Neural crest cell (in vitro differentiated cells): ENCODE data around the gene FEZF1. TPM values are rescaled to one million over a fixed set of nuclear protein-coding genes. Genes with fewer than 3 reads are reported as not detected.

Source experiments
- DNase-seq: peaks from one replicate; pipeline ENCODE4 v3.0.0; 2021; ENCODE audit warnings: low read depth, mixed read lengths, low spot score
- H3K27ac Mint-ChIP-seq: one replicate; pipeline ENCODE4 v1.8.0; 2021; ENCODE audit warnings: mild to moderate bottlenecking, mixed read lengths; ENCODE audit not compliant: unreplicated experiment
- H3K27me3 Mint-ChIP-seq: 2 replicates; pipeline ENCODE4 v1.8.0; 2021; ENCODE audit warnings: low read depth, mild to moderate bottlenecking, mixed read lengths
- H3K36me3 Mint-ChIP-seq: 2 replicates; pipeline ENCODE4 v1.8.0; 2021; ENCODE audit warnings: low read depth, mild to moderate bottlenecking, mixed read lengths
- H3K4me1 Mint-ChIP-seq: 2 replicates; pipeline ENCODE4 v1.8.0; 2021; ENCODE audit warnings: mixed read lengths
- H3K4me3 Mint-ChIP-seq: one replicate; pipeline ENCODE4 v1.8.0; 2021; ENCODE audit warnings: mild to moderate bottlenecking, mixed read lengths
- H3K9me3 Mint-ChIP-seq: 2 replicates; pipeline ENCODE4 v1.8.0; 2021; ENCODE audit warnings: mixed read lengths
- CTCF ChIP-seq: fragments of 200-600 bp; sonication (generic); conservative IDR thresholded peaks from 2 replicates; pipeline ENCODE4 v1.5.0; 2021; ENCODE audit warnings: antibody characterized with exemption, mild to moderate bottlenecking
- total RNA-seq: library from RNA; stranded (reverse); gene quantifications from 2 replicates; pipeline ENCODE4 v1.2.1, GENCODE V29; 2021

FEZF1 gene
- total RNA-seq, 1 donor from 2014 or later = not detected

DNA sequence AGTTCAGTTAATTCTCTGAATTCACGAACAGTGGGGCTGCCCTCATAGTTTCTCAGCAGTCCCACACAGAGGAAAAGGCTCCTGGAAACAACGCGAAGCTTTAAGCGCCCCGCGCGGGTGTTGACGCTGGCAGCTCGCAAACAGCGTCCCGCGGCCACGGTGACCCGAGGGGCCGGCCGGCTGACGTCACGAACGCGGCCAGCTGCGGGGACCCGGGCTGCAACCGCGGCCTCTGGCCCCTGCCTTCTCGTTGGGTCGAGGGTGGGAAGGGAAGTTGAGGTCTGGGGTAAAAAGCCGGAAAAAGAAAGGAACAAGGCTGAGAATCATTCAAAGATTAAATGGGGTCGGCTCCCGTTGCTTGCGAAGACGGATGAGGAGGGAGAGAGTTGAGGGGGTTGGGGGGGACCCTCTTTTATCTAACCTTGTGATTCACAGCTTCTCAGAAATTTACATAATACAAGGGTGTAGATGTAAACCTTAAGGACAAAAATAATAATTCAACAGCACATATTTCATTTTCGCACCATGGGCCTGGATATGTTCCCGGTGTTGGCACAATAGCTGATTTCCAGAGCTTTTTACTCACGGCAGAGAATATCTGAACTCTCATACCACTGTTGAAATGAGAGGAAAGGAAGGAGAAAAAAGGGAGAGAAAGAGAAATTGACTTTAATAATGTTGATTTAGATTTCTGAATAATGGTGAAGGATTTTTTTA, 7.3 kb upstream of the FEZF1 start:
- DNase-seq = no peak
- peaks cover 99% of the 10 kb centered on the region for H3K27me3 Mint-ChIP-seq
- TF ChIP-seq CTCF = no peak
- H3K27ac Mint-ChIP-seq = no peak overlapping the region
- peaks cover 22% of the 10 kb centered on the region for H3K4me1 Mint-ChIP-seq
- H3K4me3 Mint-ChIP-seq = peak overlapping the region; percentile 65
- H3K36me3 Mint-ChIP-seq = peaks cover 4% of the 10 kb centered on the region
- no peaks in the 10 kb centered on the region for H3K9me3 Mint-ChIP-seq

GRCh38 chr7:122311050-122311700, 6.6 kb upstream of the FEZF1 start:
- peak overlapping the region; percentile 65 for H3K4me3 Mint-ChIP-seq
- peaks cover 4% of the 10 kb centered on the region for H3K36me3 Mint-ChIP-seq
- H3K27me3 Mint-ChIP-seq = peaks cover 99% of the 10 kb centered on the region
- TF ChIP-seq CTCF = no peak
- no peaks in the 10 kb centered on the region for H3K9me3 Mint-ChIP-seq
- no peak for DNase-seq
- H3K27ac Mint-ChIP-seq = no peak overlapping the region
- peaks cover 26% of the 10 kb centered on the region for H3K4me1 Mint-ChIP-seq

- H3K4me3 Mint-ChIP-seq = peak overlapping the region; percentile 65
- DNase-seq = no peak
- peaks cover 32% of the 10 kb centered on the region for H3K4me1 Mint-ChIP-seq
- peaks cover 4% of the 10 kb centered on the region for H3K36me3 Mint-ChIP-seq
- TF ChIP-seq CTCF = no peak
- no peaks in the 10 kb centered on the region for H3K9me3 Mint-ChIP-seq
- H3K27ac Mint-ChIP-seq = no peak overlapping the region
- H3K27me3 Mint-ChIP-seq = peaks cover 99% of the 10 kb centered on the region
Observed at GRCh38 chr7:122310119-122311021, 5.8 kb upstream of the FEZF1 start.

DNA sequence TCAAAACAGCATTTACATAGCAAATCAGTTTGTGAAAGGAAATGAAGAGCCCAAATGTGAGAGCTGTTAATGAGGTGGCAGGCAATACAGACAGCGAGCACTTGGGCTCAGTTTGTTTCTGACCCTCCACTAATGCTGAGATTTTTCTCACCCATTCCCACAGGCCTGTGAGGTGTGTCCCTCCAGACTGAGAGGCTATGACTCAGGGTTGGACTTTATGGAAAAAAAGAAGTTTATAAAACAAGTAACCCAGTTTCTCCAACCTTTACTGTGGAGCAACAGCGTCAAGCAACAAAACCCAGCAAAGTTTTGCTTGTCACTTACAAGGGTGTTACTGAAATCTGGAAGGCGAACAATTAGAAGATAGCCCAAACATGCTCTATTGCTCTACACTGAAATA, 4.9 kb upstream of the FEZF1 start:
- TF ChIP-seq CTCF = no peak
- H3K4me3 Mint-ChIP-seq = peak overlapping the region; percentile 65
- H3K9me3 Mint-ChIP-seq = no peaks in the 10 kb centered on the region
- DNase-seq = no peak
- peaks cover 4% of the 10 kb centered on the region for H3K36me3 Mint-ChIP-seq
- H3K27ac Mint-ChIP-seq = no peak overlapping the region
- H3K4me1 Mint-ChIP-seq = peaks cover 36% of the 10 kb centered on the region
- peaks cover 99% of the 10 kb centered on the region for H3K27me3 Mint-ChIP-seq

GRCh38 chr7:122307228-122307621, 2.7 kb upstream of the FEZF1 start:
- H3K4me1 Mint-ChIP-seq = peaks cover 39% of the 10 kb centered on the region
- no peak for DNase-seq
- no peaks in the 10 kb centered on the region for H3K9me3 Mint-ChIP-seq
- no peak for TF ChIP-seq CTCF
- H3K27me3 Mint-ChIP-seq = peaks cover 99% of the 10 kb centered on the region
- H3K36me3 Mint-ChIP-seq = peaks cover 4% of the 10 kb centered on the region
- no peak overlapping the region for H3K4me3 Mint-ChIP-seq
- H3K27ac Mint-ChIP-seq = no peak overlapping the region
